HepG2 (cell line): Measurements from ENCODE around the gene ZBTB7C. TPM values are rescaled to one million over a fixed set of nuclear protein-coding genes. Genes with fewer than 3 reads are reported as not detected.
A peak's percentile ranks its signal among the peaks of the same experiment; 100 is the strongest.

Experiments
- CREB3 ChIP-seq: sonication (generic); formaldehyde crosslinking; IDR thresholded peaks from 2 replicates; pipeline ENCODE4 v1.5.0; 2020; ENCODE audit warnings: missing genetic modification reagents
- CREBL2 ChIP-seq: sonication (generic); formaldehyde crosslinking; IDR thresholded peaks from 2 replicates; pipeline ENCODE4 v1.8.1; 2023; ENCODE audit warnings: missing genetic modification reagents, mild to moderate bottlenecking, borderline replicate concordance
- DPF2 ChIP-seq: sonication (generic); formaldehyde crosslinking; IDR thresholded peaks from 2 replicates; pipeline ENCODE4 v1.4.0; 2020; ENCODE audit warnings: mild to moderate bottlenecking, low read depth, missing genetic modification reagents, borderline replicate concordance
- KMT2A ChIP-seq: sonication (generic); formaldehyde crosslinking; IDR thresholded peaks from 2 replicates; pipeline ENCODE4 v1.4.0; 2020; ENCODE audit warnings: missing genetic modification reagents
- MATR3 ChIP-seq: sonication (generic); formaldehyde crosslinking; IDR thresholded peaks from 2 replicates; pipeline ENCODE4 v1.4.0; 2020; ENCODE audit warnings: missing genetic modification reagents
- MYC ChIP-seq: sonication (generic); formaldehyde crosslinking; IDR thresholded peaks from 2 replicates; pipeline ENCODE4 v1.9.0; 2021; ENCODE audit warnings: missing genetic modification reagents, borderline replicate concordance
- NCOR1 ChIP-seq: fragments of 200-600 bp; sonication (generic); IDR thresholded peaks from 2 replicates; pipeline ENCODE4 v1.7.0; 2017; ENCODE audit warnings: antibody characterized with exemption, low read length, borderline replicate concordance
- NFKBIZ ChIP-seq: IDR thresholded peaks from 2 replicates; pipeline ENCODE4 v1.6.1; 2018; ENCODE audit warnings: missing genetic modification reagents, missing compliant biosample characterization
- NRL ChIP-seq: sonication (generic); formaldehyde crosslinking; IDR thresholded peaks from 2 replicates; pipeline ENCODE4 v1.5.0; 2020; ENCODE audit warnings: missing genetic modification reagents, mild to moderate bottlenecking, moderate library complexity, borderline replicate concordance
- PRDM10 ChIP-seq: sonication (generic); formaldehyde crosslinking; IDR thresholded peaks from 2 replicates; pipeline ENCODE4 v1.4.0; 2020; ENCODE audit warnings: low read depth, missing genetic modification reagents
- RAD21 ChIP-seq: fragments of 450-650 bp; formaldehyde crosslinking; IDR thresholded peaks from 2 replicates; pipeline ENCODE4 v1.5.0; 2020; ENCODE audit warnings: mild to moderate bottlenecking
- RBAK ChIP-seq: sonication (generic); formaldehyde crosslinking; IDR thresholded peaks from 2 replicates; pipeline ENCODE4 v1.5.1; 2020; ENCODE audit warnings: mild to moderate bottlenecking, missing genetic modification reagents
- SP4 ChIP-seq: sonication (generic); formaldehyde crosslinking; IDR thresholded peaks from 2 replicates; pipeline ENCODE4 v1.8.1; 2023; ENCODE audit warnings: mild to moderate bottlenecking, missing genetic modification reagents
- ZIK1 ChIP-seq: sonication (generic); formaldehyde crosslinking; IDR thresholded peaks from 2 replicates; pipeline ENCODE4 v1.5.0; 2020; ENCODE audit warnings: mild to moderate bottlenecking, low read depth, missing genetic modification reagents, borderline replicate concordance
- ZNF10 ChIP-seq: sonication (generic); formaldehyde crosslinking; IDR thresholded peaks from 2 replicates; pipeline ENCODE4 v1.4.0; 2020; ENCODE audit warnings: mild to moderate bottlenecking, low read depth, missing genetic modification reagents, borderline replicate concordance
- ZNF160 ChIP-seq: sonication (generic); formaldehyde crosslinking; IDR thresholded peaks from 2 replicates; pipeline ENCODE4 v1.8.0; 2022; ENCODE audit warnings: mild to moderate bottlenecking, inconsistent platforms, missing genetic modification reagents
- ZNF275 ChIP-seq: sonication (generic); formaldehyde crosslinking; IDR thresholded peaks from 2 replicates; pipeline ENCODE4 v1.8.0; 2022; ENCODE audit warnings: missing genetic modification reagents, mild to moderate bottlenecking, inconsistent platforms, borderline replicate concordance
- ZNF44 ChIP-seq: sonication (generic); formaldehyde crosslinking; IDR thresholded peaks from 2 replicates; pipeline ENCODE4 v1.5.1; 2020; ENCODE audit warnings: mild to moderate bottlenecking, missing genetic modification reagents
- polyA plus RNA-seq, 8 experiments: library from polyadenylated mRNA; depleted of rRNA in 3 of 8; stranded (reverse) in 7 of 8; unstranded in 1 of 8; fragments of >200 nt; fragmentation: Illumina TruSeq in 4 of 8; extraction: Trizol in 4 of 8; gene quantifications; 2 replicates each; pipeline versions ENCODE4 v1.2.1 to v1.2.3, GENCODE V29; 2011 to 2016; ENCODE audit warnings: low read depth in 4 of 8, missing spikeins in 1 of 8, mixed read lengths in 1 of 8; ENCODE audit not compliant: insufficient read depth in 1 of 8
- total RNA-seq, 5 experiments: library from RNA; depleted of rRNA; stranded (reverse); fragments of >200 nt; fragmentation: Illumina TruSeq; extraction: Trizol; gene quantifications; 2 replicates each; pipeline ENCODE4 v1.2.3, GENCODE V29; 2016; ENCODE audit warnings: low read depth in 1 of 5
- TF ChIP-seq, protein P1 (sequence below): IDR thresholded peaks from 2 replicates; pipeline ENCODE4 v1.6.1; 2018; ENCODE audit warnings: missing genetic modification reagents

ZBTB7C gene
- total and polyA plus RNA-seq, 2 of the 13 experiments (the other 11 are each of a cell fraction or from before 2014, with no cell fraction given) = 0.01 to 0.04 TPM

DNA sequence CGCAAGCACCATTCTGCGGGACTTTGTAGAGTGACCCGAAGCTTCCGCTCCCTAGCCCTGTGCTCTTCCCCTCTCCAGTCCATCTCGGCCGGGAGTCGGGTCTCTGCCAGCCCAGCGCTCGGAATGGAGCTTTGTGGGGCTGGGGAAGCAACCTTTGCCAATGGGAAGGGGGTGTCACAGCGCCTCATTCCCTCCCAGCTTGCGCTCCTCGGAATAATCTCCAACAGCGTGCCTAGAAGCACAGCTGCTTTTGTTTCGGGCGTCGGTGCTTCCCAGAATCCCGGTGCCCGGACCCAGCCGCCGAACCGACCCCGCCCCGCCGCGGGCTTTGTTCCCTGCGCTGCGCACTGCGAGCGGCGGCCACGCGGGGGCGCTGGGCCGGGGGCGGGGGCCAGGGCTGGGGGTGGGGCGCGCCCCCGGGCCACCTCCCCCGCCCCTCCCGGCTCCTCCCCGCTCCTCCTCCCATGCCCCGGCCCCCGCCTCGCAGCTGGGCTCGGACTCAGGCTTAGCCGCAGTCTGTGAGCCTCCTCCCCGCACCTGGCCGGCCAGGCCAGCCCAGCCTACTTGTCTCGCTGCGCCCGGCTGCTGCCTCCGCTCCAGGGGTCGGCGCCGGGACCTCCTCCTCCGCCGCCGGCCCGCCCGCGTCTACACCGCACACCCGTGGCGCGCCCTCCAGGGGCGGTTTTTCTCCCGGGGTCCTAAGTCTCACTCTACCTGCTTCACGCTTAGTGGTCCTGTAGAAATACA is 401.1 kb downstream of the ZBTB7C start (continued):
- TF ChIP-seq SP4 (CRISPR knock-in tag) = peak; percentile 44; the same call in 1 of the 2 replicates
- TF ChIP-seq MATR3 = no peak
- TF ChIP-seq CREBL2 (CRISPR knock-in tag) = no peak
- no peak for TF ChIP-seq ZIK1 (CRISPR knock-in tag)
- TF ChIP-seq RAD21 (CRISPR knock-in tag) = 0 out of 2 replicates have a peak, but pooled peaks have one; percentile 8
- TF ChIP-seq, protein P1, sequence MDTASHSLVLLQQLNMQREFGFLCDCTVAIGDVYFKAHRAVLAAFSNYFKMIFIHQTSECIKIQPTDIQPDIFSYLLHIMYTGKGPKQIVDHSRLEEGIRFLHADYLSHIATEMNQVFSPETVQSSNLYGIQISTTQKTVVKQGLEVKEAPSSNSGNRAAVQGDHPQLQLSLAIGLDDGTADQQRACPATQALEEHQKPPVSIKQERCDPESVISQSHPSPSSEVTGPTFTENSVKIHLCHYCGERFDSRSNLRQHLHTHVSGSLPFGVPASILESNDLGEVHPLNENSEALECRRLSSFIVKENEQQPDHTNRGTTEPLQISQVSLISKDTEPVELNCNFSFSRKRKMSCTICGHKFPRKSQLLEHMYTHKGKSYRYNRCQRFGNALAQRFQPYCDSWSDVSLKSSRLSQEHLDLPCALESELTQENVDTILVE (CRISPR knock-in tag) = no peak
- TF ChIP-seq ZNF275 (CRISPR knock-in tag) = no peak
- no peak for TF ChIP-seq NFKBIZ (CRISPR knock-in tag)
- TF ChIP-seq NRL (CRISPR knock-in tag) = peak; percentile 42; the same call in 1 of the 2 replicates
- no peak for TF ChIP-seq DPF2 (CRISPR knock-in tag)
- TF ChIP-seq MYC (CRISPR knock-in tag) = no peak; the same call in 1 of the 2 replicates
- no peak for TF ChIP-seq CREB3 (CRISPR knock-in tag)
- TF ChIP-seq PRDM10 (CRISPR knock-in tag) = no peak
- TF ChIP-seq ZNF10 (CRISPR knock-in tag) = no peak
- no peak for TF ChIP-seq ZNF160 (CRISPR knock-in tag)
- no peak for TF ChIP-seq NCOR1
- no peak for TF ChIP-seq KMT2A
- TF ChIP-seq ZNF44 = no peak
- no peak for TF ChIP-seq RBAK (CRISPR knock-in tag)
